C4-2B (cell line): ENCODE results near the gene GYS1.

Experiments
- CTCF ChIP-seq: fragments of 450-650 bp; conservative IDR thresholded peaks from 2 replicates; pipeline ENCODE4 v1.5.1; 2017; ENCODE audit warnings: mild to moderate bottlenecking
- ZFX ChIP-seq: fragments of 450-650 bp; IDR thresholded peaks from 2 replicates; pipeline ENCODE4 v1.6.1; 2017

- TF ChIP-seq CTCF (peak; percentile 52), ZFX (no peak)
These were observed 24.7 kb upstream of the GYS1 start for GRCh38 chr19:49017666-49018351.
